IMR-90 (cell line): ENCODE results near the gene PLCG2. TPM values are rescaled to one million over a fixed set of nuclear protein-coding genes. Genes with fewer than 3 reads are reported as not detected.

Experiments
- ATAC-seq: fragments of 200-7000 bp; cut with Tn5 transposase; 2 replicates; pipeline ENCODE4 v1.9.1; 2020; ENCODE audit warnings: low read depth, mild to moderate bottlenecking, moderate library complexity
- BruUV-seq: library from RNA; stranded (reverse); fragments of 400-500 nt; replicated peaks from 2 replicates; lab custom pipeline; 2021; lab: Mats Ljungman, UMichigan
- CTCF ChIA-PET: fragments of 300-600 bp; formaldehyde crosslinking; extraction: SDS; loops from one replicate; lab custom pipeline; 2021; ENCODE audit warnings: antibody characterized with exemption; lab: Yijun Ruan, JAX
- POLR2A ChIA-PET: fragments of 300-600 bp; sonication (Branson Sonifier 250); formaldehyde crosslinking; loops from one replicate; lab custom pipeline; 2022; ENCODE audit warnings: antibody characterized with exemption; ENCODE audit not compliant: unreplicated experiment; lab: Charles Lee
- DNase-seq: peaks from one replicate; pipeline ENCODE4 v3.0.0; 2013
- H2AFZ ChIP-seq: replicated peaks from 2 replicates; pipeline ENCODE3; 2013; ENCODE audit warnings: low read length, mild to moderate bottlenecking; ENCODE audit not compliant: poor library complexity
- H2AK5ac ChIP-seq: 2 replicates; pipeline ENCODE4 v1.6.1; 2013; ENCODE audit warnings: low read depth, low read length, inconsistent platforms
- H2AK9ac ChIP-seq: replicated peaks from 2 replicates; pipeline ENCODE3; 2013; ENCODE audit warnings: mild to moderate bottlenecking, low read depth, low read length, moderate library complexity; ENCODE audit not compliant: poor library complexity
- H2BK120ac ChIP-seq: 2 replicates; pipeline ENCODE4 v1.6.1; 2013; ENCODE audit warnings: low read depth, low read length, inconsistent platforms
- H2BK15ac ChIP-seq: 3 replicates; pipeline ENCODE4 v1.6.1; 2013; ENCODE audit warnings: low read depth, low read length, inconsistent platforms
- H2BK20ac ChIP-seq: 2 replicates; pipeline ENCODE4 v1.6.1; 2013; ENCODE audit warnings: low read depth, mild to moderate bottlenecking, inconsistent platforms, low read length, moderate library complexity
- H2BK5ac ChIP-seq: 2 replicates; pipeline ENCODE4 v1.6.1; 2013; ENCODE audit warnings: mild to moderate bottlenecking, low read depth, low read length, inconsistent platforms; ENCODE audit not compliant: poor library complexity, severe bottlenecking
- H3K14ac ChIP-seq: replicated peaks from 2 replicates; pipeline ENCODE4 v1.6.1; 2013; ENCODE audit warnings: low read depth, low read length, inconsistent platforms
- H3K18ac ChIP-seq: 2 replicates; pipeline ENCODE4 v1.6.1; 2013; ENCODE audit warnings: low read depth, low read length, control low read depth
- H3K23ac ChIP-seq: 2 replicates; pipeline ENCODE4 v1.6.1; 2013; ENCODE audit warnings: low read depth, low read length, inconsistent platforms
- H3K27ac ChIP-seq: 2 replicates; pipeline ENCODE4 v1.5.1; 2013; ENCODE audit warnings: mild to moderate bottlenecking, control low read depth, low read length; ENCODE audit not compliant: insufficient read depth
- H3K27me3 ChIP-seq: 2 replicates; pipeline ENCODE4 v1.6.1; 2013; ENCODE audit warnings: low read length; ENCODE audit not compliant: control insufficient read depth, insufficient read depth
- H3K36me3 ChIP-seq: 2 replicates; pipeline ENCODE4 v1.6.1; 2013; ENCODE audit warnings: low read length, mixed read lengths; ENCODE audit not compliant: control insufficient read depth, insufficient read depth
- H3K4ac ChIP-seq: 2 replicates; pipeline ENCODE4 v1.6.1; 2013; ENCODE audit warnings: low read depth, low read length, inconsistent platforms
- H3K4me1 ChIP-seq: 2 replicates; pipeline ENCODE4 v1.6.1; 2013; ENCODE audit warnings: low read length, mixed read lengths; ENCODE audit not compliant: control insufficient read depth, insufficient read depth
- H3K4me2 ChIP-seq: 2 replicates; pipeline ENCODE4 v1.6.1; 2013; ENCODE audit warnings: low read depth, mild to moderate bottlenecking, control low read depth, low read length, moderate library complexity
- H3K4me3 ChIP-seq: 2 replicates; pipeline ENCODE4 v1.5.1; 2013; ENCODE audit warnings: low read depth, mild to moderate bottlenecking, control low read depth, low read length, moderate library complexity; ENCODE audit not compliant: insufficient read depth
- H3K56ac ChIP-seq: 2 replicates; pipeline ENCODE4 v1.6.1; 2013; ENCODE audit warnings: low read length, inconsistent platforms; ENCODE audit not compliant: insufficient read depth; ENCODE audit errors: extremely low read depth
- H3K79me1 ChIP-seq, 2 experiments: 2 replicates each; pipeline ENCODE4 v1.6.1; 2013; ENCODE audit warnings: low read length in 2 of 2, inconsistent platforms in 1 of 2, low read depth in 1 of 2
- H3K9ac ChIP-seq: 2 replicates; pipeline ENCODE4 v1.6.1; 2013; ENCODE audit warnings: low read depth, low read length, control low read depth
- H3K9me1 ChIP-seq: 2 replicates; pipeline ENCODE4 v1.6.1; 2013; ENCODE audit warnings: low read length, inconsistent platforms; ENCODE audit not compliant: insufficient read depth
- H3K9me3 ChIP-seq: 2 replicates; pipeline ENCODE4 v1.6.1; 2013; ENCODE audit warnings: low read length; ENCODE audit not compliant: control insufficient read depth, insufficient read depth
- H4K20me1 ChIP-seq: 2 replicates; pipeline ENCODE4 v1.6.1; 2013; ENCODE audit warnings: low read length, inconsistent platforms; ENCODE audit not compliant: insufficient read depth
- H4K5ac ChIP-seq: 2 replicates; pipeline ENCODE4 v1.6.1; 2013; ENCODE audit warnings: mild to moderate bottlenecking, low read depth, low read length, control low read depth
- H4K8ac ChIP-seq, 2 experiments: 2 replicates each; pipeline ENCODE4 v1.6.1; 2013; ENCODE audit warnings: low read depth in 2 of 2, low read length in 2 of 2, control low read depth in 1 of 2, inconsistent platforms in 1 of 2
- H4K91ac ChIP-seq: 2 replicates; pipeline ENCODE4 v1.6.1; 2013; ENCODE audit warnings: low read depth, low read length, inconsistent platforms; ENCODE audit not compliant: insufficient read depth
- CHD1 ChIP-seq: IDR thresholded peaks from 2 replicates; pipeline ENCODE4 v1.6.1; 2012; ENCODE audit warnings: low read depth, low read length, improper control_type of control experiment
- MAFK ChIP-seq: IDR thresholded peaks from 2 replicates; pipeline ENCODE4 v1.6.1; 2012; ENCODE audit warnings: low read depth, low read length, improper control_type of control experiment
- MXI1 ChIP-seq: IDR thresholded peaks from 2 replicates; pipeline ENCODE4 v1.6.1; 2012; ENCODE audit warnings: low read depth, mild to moderate bottlenecking, low read length, moderate library complexity, borderline replicate concordance
- POLR2A ChIP-seq: IDR thresholded peaks from 2 replicates; pipeline ENCODE4 v1.6.1; 2012; ENCODE audit warnings: mild to moderate bottlenecking, low read depth, low read length
- RAD21 ChIP-seq: IDR thresholded peaks from 2 replicates; pipeline ENCODE4 v1.6.1; 2012; ENCODE audit warnings: low read length, improper control_type of control experiment
- RCOR1 ChIP-seq: IDR thresholded peaks from 2 replicates; pipeline ENCODE4 v1.6.1; 2012; ENCODE audit warnings: mild to moderate bottlenecking, low read length, improper control_type of control experiment; ENCODE audit not compliant: insufficient replicate concordance
- SMC3 ChIP-seq: fragments of 150-350 bp; IDR thresholded peaks from 2 replicates; pipeline ENCODE4 v1.6.1; 2016; ENCODE audit warnings: low read depth, mild to moderate bottlenecking, antibody characterized with exemption, low read length, moderate library complexity
- WGBS, 2 experiments: methylation state at CpG; one replicate each; pipeline versions ENCODE4 v1.1.5 to v1.1.7; 2013; ENCODE audit warnings: missing lambda C conversion rate in 2 of 2; ENCODE audit not compliant: insufficient read length in 1 of 2; ENCODE audit errors: extremely low coverage in 2 of 2; 5-methylcytosine and 5-hydroxymethylcytosine counted together
- dilution Hi-C: fragments of 300-500 bp; cut with HindIII; formaldehyde crosslinking; loops from one replicate; pipeline ENCODE4 v1.14.3; 2018; ENCODE audit warnings: low sequenced_read_pairs; ENCODE audit not compliant: unreplicated experiment
- in situ Hi-C: fragments of 300-500 bp; cut with MboI; formaldehyde crosslinking; loops from 3 replicates; pipeline ENCODE4 v1.14.3; 2019; ENCODE audit warnings: low sequenced_read_pairs, inconsistent platforms, mixed read lengths
- intact Hi-C: fragments of 100-400 bp; cut with micrococcal nuclease; formaldehyde crosslinking; loops from 2 replicates; pipeline ENCODE4 v1.10.0; 2022
- polyA plus RNA-seq, 3 experiments: library from polyadenylated mRNA; depleted of rRNA; stranded (reverse); fragments of >200 nt; gene quantifications; 2 replicates each; pipeline ENCODE4 v1.2.3, GENCODE V29; 2012; ENCODE audit warnings: low replicate concordance in 1 of 3
- total RNA-seq: library from RNA; depleted of rRNA; stranded (reverse); fragments of >200 nt; gene quantifications from 2 replicates; pipeline ENCODE4 v1.2.3, GENCODE V29; 2012

Gene PLCG2
- total and polyA plus RNA-seq, 2 of the 4 experiments (the other 2 are of a cell fraction), result 0.14 to 0.18 TPM

DNA sequence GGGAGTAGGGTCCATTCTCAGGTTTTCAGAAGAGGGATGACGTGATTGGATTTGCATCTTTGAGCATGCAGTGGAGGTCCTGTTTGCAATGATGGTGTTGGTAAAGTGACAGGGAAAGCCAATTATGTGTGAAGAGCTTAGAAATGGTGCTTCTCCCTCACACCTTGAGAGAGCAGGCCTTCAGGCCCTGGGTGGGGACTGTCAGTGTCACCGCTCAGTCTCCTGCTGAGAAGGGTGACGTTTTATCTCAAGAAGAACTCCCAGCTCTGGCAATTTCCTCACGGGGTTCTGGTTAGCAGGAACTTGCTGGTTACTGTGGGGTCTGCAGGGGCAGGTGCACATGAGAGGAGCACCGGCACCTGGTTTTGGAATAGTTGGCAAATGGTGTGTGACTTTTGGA is 11.2 kb downstream of the PLCG2 start:
- intact Hi-C loops, result no loop called here
- H2BK120ac ChIP-seq, result no peak overlapping the region
- ChIA-PET CTCF (no interaction called here), POLR2A (no interaction called here)
- H3K9ac ChIP-seq, result no peak overlapping the region
- in situ Hi-C loops, result no loop called here
- dilution Hi-C loops, result no loop called here
- no peak overlapping the region for H3K4me3 ChIP-seq
- no peak overlapping the region for H2AK5ac ChIP-seq
- H3K14ac ChIP-seq, result no peak overlapping the region
- no peak overlapping the region for H4K5ac ChIP-seq
- BruUV-seq, result no TSS peak
- H3K27ac ChIP-seq, result no peak overlapping the region
- no peak overlapping the region for H3K4ac ChIP-seq
- H3K23ac ChIP-seq, result no peak overlapping the region
- 0 out of 2 replicates have a peak, but pooled peaks cover 3% of the 10 kb centered on the region for H3K9me1 ChIP-seq
- WGBS, 2 experiments, result 43% methylated on average over 1 of the region's 5 CpGs; no CpG with 5 or more reads in 1 of the 2 experiments
- H2AFZ ChIP-seq, result no peak overlapping the region
- H4K8ac ChIP-seq, result no peak overlapping the region
- H3K79me1 ChIP-seq, result no peaks in the 10 kb centered on the region
- no peak overlapping the region for H2BK5ac ChIP-seq
- H2BK20ac ChIP-seq, result no peak overlapping the region
- H3K27me3 ChIP-seq, result peaks cover 12% of the 10 kb centered on the region
- H3K36me3 ChIP-seq, result no peaks in the 10 kb centered on the region
- H2BK15ac ChIP-seq, result no peak overlapping the region
- DNase-seq (no peak), ATAC-seq (no peak)
- H4K20me1 ChIP-seq, result no peaks in the 10 kb centered on the region
- H3K4me1 ChIP-seq, result no peaks in the 10 kb centered on the region
- TF ChIP-seq MXI1 (no peak), RCOR1 (no peak), POLR2A (no peak), CHD1 (no peak), RAD21 (no peak), MAFK (no peak), SMC3 (no peak)
- no peak overlapping the region for H2AK9ac ChIP-seq
- no peak overlapping the region for H4K91ac ChIP-seq
- no peak overlapping the region for H3K18ac ChIP-seq
- H3K9me3 ChIP-seq, result no peaks in the 10 kb centered on the region
- no peak overlapping the region for H3K4me2 ChIP-seq
- H3K56ac ChIP-seq, result no peak overlapping the region
